SK-N-SH (cell line): Measurements from ENCODE around the gene GREM2. TPM values are rescaled to one million over a fixed set of nuclear protein-coding genes. Genes with fewer than 3 reads are reported as not detected.
A peak's percentile ranks its signal among the peaks of the same experiment; 100 is the strongest.

ENCODE experiments used
- CTCF ChIA-PET: fragments of 300-600, 350-600 bp; formaldehyde crosslinking; extraction: SDS; loops from one replicate; lab custom pipeline; 2021; lab: Yijun Ruan, JAX
- POLR2A ChIA-PET: fragments of 350-600 bp; sonication (Branson Sonifier 250); formaldehyde crosslinking; extraction: SDS; loops from one replicate; lab custom pipeline; 2020; ENCODE audit warnings: antibody characterized with exemption, inconsistent platforms; lab: Yijun Ruan, JAX
- DNase-seq: peaks from one replicate; pipeline ENCODE4 v3.0.0; 2012
- H2AFZ ChIP-seq: fragments of 200-600 bp; sonication (generic); 2 replicates; pipeline ENCODE4 v1.8.1; 2016; ENCODE audit warnings: antibody characterized with exemption, mild to moderate bottlenecking, low read depth
- H3F3A ChIP-seq: fragments of 200-600 bp; sonication (generic); replicated peaks from 2 replicates; pipeline ENCODE3; 2016; ENCODE audit warnings: antibody characterized with exemption, mild to moderate bottlenecking; ENCODE audit not compliant: insufficient read depth
- H3K27ac ChIP-seq, 2 experiments: fragments of 200-500 bp in 1 of 2; fragments of 200-600 bp in 1 of 2; sonication (Bioruptor generic) in 1 of 2; sonication (generic), shearing (Covaris generic) in 1 of 2; 2 replicates each; pipeline versions ENCODE4 v1.5.1 to v1.6.1; 2014 to 2016; ENCODE audit warnings: low read depth in 2 of 2, inconsistent platforms in 1 of 2, low read length in 1 of 2, mild to moderate bottlenecking in 1 of 2, mixed read lengths in 1 of 2
- H3K27me3 ChIP-seq: fragments of 200-600 bp; sonication (generic), shearing (Covaris generic); 2 replicates; pipeline ENCODE4 v1.6.1; 2016; ENCODE audit warnings: mixed run types; ENCODE audit not compliant: insufficient read depth
- H3K36me3 ChIP-seq, 2 experiments: fragments of 200-500 bp in 1 of 2; fragments of 200-600 bp in 1 of 2; sonication (Bioruptor generic) in 1 of 2; sonication (generic) in 1 of 2; replicated peaks in 1 of 2; 2 replicates each; pipeline versions ENCODE3 to v1.5.1; 2014 to 2016; ENCODE audit warnings: low read length in 1 of 2, mild to moderate bottlenecking in 1 of 2; ENCODE audit not compliant: insufficient read depth in 2 of 2, control insufficient read depth in 1 of 2
- H3K4me1 ChIP-seq, 2 experiments: fragments of 200-500 bp in 1 of 2; fragments of 200-600 bp in 1 of 2; sonication (Bioruptor generic) in 1 of 2; sonication (generic), shearing (Covaris generic) in 1 of 2; 2 replicates each; pipeline versions ENCODE4 v1.5.1 to v1.6.1; 2014 to 2016; ENCODE audit warnings: low read depth in 1 of 2, low read length in 1 of 2, mixed run types in 1 of 2; ENCODE audit not compliant: insufficient read depth in 2 of 2, control insufficient read depth in 1 of 2
- H3K4me2 ChIP-seq: fragments of 200-600 bp; sonication (generic), shearing (Covaris generic); 2 replicates; pipeline ENCODE4 v1.6.1; 2017; ENCODE audit warnings: mixed run types
- H3K4me3 ChIP-seq, 2 experiments: fragments of 200-500 bp in 1 of 2; fragments of 200-600 bp in 1 of 2; sonication (Bioruptor generic) in 1 of 2; sonication (generic), shearing (Covaris generic) in 1 of 2; 2 replicates each; pipeline versions ENCODE4 v1.5.1 to v1.8.1; 2014 to 2016; ENCODE audit warnings: low read depth in 2 of 2, inconsistent platforms in 1 of 2, low read length in 1 of 2, mild to moderate bottlenecking in 1 of 2, mixed read lengths in 1 of 2, moderate library complexity in 1 of 2
- H3K79me2 ChIP-seq: fragments of 200-600 bp; sonication (generic); 2 replicates; pipeline ENCODE4 v1.8.1; 2017; ENCODE audit warnings: mild to moderate bottlenecking; ENCODE audit not compliant: insufficient read depth
- H3K9ac ChIP-seq: fragments of 200-600 bp; sonication (generic); 2 replicates; pipeline ENCODE4 v1.6.1; 2017; ENCODE audit warnings: mixed run types
- H3K9me2 ChIP-seq: fragments of 200-600 bp; sonication (generic); 2 replicates; pipeline ENCODE4 v1.6.1; 2017; ENCODE audit warnings: mixed run types
- H3K9me3 ChIP-seq: fragments of 200-600 bp; sonication (generic); 2 replicates; pipeline ENCODE4 v1.6.1; 2017; ENCODE audit warnings: mixed run types, mild to moderate bottlenecking, moderate library complexity
- H4K20me1 ChIP-seq: fragments of 200-600 bp; sonication (generic); 2 replicates; pipeline ENCODE4 v1.6.1; 2017; ENCODE audit warnings: mild to moderate bottlenecking, mixed run types; ENCODE audit not compliant: insufficient read depth
- ELF1 ChIP-seq: IDR thresholded peaks from 2 replicates; pipeline ENCODE4 v1.4.0; 2012
- EP300 ChIP-seq, 2 experiments: IDR thresholded peaks; 2 replicates each; pipeline versions ENCODE4 v1.4.0 to v1.6.1; 2012; ENCODE audit warnings: borderline replicate concordance in 1 of 2, low read depth in 1 of 2, low read length in 1 of 2
- EZH2phosphoT487 ChIP-seq: fragments of 200-600 bp; sonication (generic); IDR thresholded peaks from 2 replicates; pipeline ENCODE4 v1.6.1; 2017; ENCODE audit warnings: low read depth, mixed run types, mild to moderate bottlenecking, antibody characterized with exemption, moderate library complexity, borderline replicate concordance
- FOSL2 ChIP-seq: IDR thresholded peaks from 2 replicates; pipeline ENCODE4 v1.4.0; 2012; ENCODE audit warnings: low read depth, mild to moderate bottlenecking, moderate library complexity, borderline replicate concordance
- FOXJ3 ChIP-seq: sonication (generic); formaldehyde crosslinking; IDR thresholded peaks from 2 replicates; pipeline ENCODE4 v1.5.1; 2020; ENCODE audit warnings: mild to moderate bottlenecking, missing genetic modification reagents
- JUND ChIP-seq: IDR thresholded peaks from 2 replicates; pipeline ENCODE4 v1.4.0; 2012
- MXI1 ChIP-seq: IDR thresholded peaks from 2 replicates; pipeline ENCODE4 v1.6.1; 2012; ENCODE audit warnings: mild to moderate bottlenecking, low read depth, low read length, improper control_type of control experiment
- NFIC ChIP-seq: IDR thresholded peaks from 2 replicates; pipeline ENCODE4 v1.4.0; 2012; ENCODE audit warnings: borderline replicate concordance
- NRF1 ChIP-seq: IDR thresholded peaks from 2 replicates; pipeline ENCODE4 v1.6.1; 2012; ENCODE audit warnings: low read depth, mild to moderate bottlenecking, low read length
- POLR2AphosphoS5 ChIP-seq: IDR thresholded peaks from 2 replicates; pipeline ENCODE4 v1.6.1; 2012; ENCODE audit warnings: low read depth, low read length
- RAD21 ChIP-seq: IDR thresholded peaks from 2 replicates; pipeline ENCODE4 v1.6.1; 2012; ENCODE audit warnings: mild to moderate bottlenecking, low read length
- TCF12 ChIP-seq: IDR thresholded peaks from 2 replicates; pipeline ENCODE4 v1.4.0; 2012
- YY1 ChIP-seq: IDR thresholded peaks from 2 replicates; pipeline ENCODE4 v1.4.0; 2012; ENCODE audit warnings: low read depth, mild to moderate bottlenecking
- WGBS: methylation state at CpG from one replicate; pipeline ENCODE4 v1.1.6; 2017; ENCODE audit warnings: low lambda C conversion rate; 5-methylcytosine and 5-hydroxymethylcytosine counted together
- polyA plus RNA-seq, 3 experiments: library from polyadenylated mRNA; depleted of rRNA; stranded (reverse); fragments of >200 nt; gene quantifications; 2 replicates each; pipeline ENCODE4 v1.2.3, GENCODE V29; 2012
- TF ChIP-seq, protein P1 (sequence below): IDR thresholded peaks from 2 replicates; pipeline ENCODE4; 2012
- TF ChIP-seq, protein P2 (sequence below): IDR thresholded peaks from 2 replicates; pipeline ENCODE4 v1.4.0; 2012; ENCODE audit warnings: low read depth, borderline replicate concordance
- TF ChIP-seq, protein P3 (sequence below): fragments of 150-350 bp; IDR thresholded peaks from 2 replicates; pipeline ENCODE4 v1.6.1; 2016; ENCODE audit warnings: mild to moderate bottlenecking, low read depth, low read length
- TF ChIP-seq, protein P4 (sequence below): IDR thresholded peaks from 2 replicates; pipeline ENCODE4 v1.4.0; 2012; ENCODE audit warnings: low read depth
- TF ChIP-seq, protein P5 (sequence below): IDR thresholded peaks from 2 replicates; pipeline ENCODE4 v1.6.1; 2012; ENCODE audit warnings: mild to moderate bottlenecking, low read depth, low read length, moderate library complexity

Gene GREM2
- polyA plus RNA-seq, 1 of the 3 experiments (the other 2 are of a cell fraction): 0.94 TPM

DNA sequence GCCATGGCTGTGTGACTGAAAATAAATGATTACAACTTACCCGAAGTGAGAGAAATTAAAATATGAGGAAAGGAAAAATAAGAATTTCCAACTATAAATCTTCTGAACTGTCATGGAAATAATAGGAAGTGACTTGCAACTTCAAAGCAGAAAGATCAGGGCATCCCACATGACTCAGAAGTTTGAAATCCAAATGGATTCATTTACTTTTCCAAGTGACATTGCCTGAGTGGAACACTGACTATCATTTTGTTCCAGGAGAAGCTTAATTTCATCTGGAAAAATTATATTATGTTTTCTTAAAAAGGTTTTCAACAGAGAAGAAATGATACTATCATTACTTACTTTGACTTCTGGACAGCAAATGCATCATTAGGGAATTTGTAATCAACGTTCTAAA lies 110.8 kb downstream of the GREM2 start:
- Histone ChIP-seq H3K36me3 (no peaks in the 10 kb centered on the region), H3K9me2 (no peaks in the 10 kb centered on the region), H3K9ac (no peak overlapping the region), H3K4me2 (no peak overlapping the region), H3F3A (peaks cover 9% of the 10 kb centered on the region), H3K9me3 (no peaks in the 10 kb centered on the region), H3K79me2 (no peaks in the 10 kb centered on the region), H2AFZ (no peak overlapping the region), H3K27ac (peak overlapping the region in 1 of 2 experiments; percentile 12; a peak in 2 of 4 replicates), H3K27me3 (no peaks in the 10 kb centered on the region), H3K4me3 (no peak overlapping the region), H4K20me1 (no peaks in the 10 kb centered on the region), H3K4me1 (peaks cover 8 to 21% of the 10 kb centered on the region in 2 experiments; a peak in 3 of 4 replicates)
- WGBS: 45% methylated on average over 2 of the region's 2 CpGs
- POLR2A ChIA-PET: no interaction called here
- TF ChIP-seq EP300 (IDR thresholded peaks at IDR 0.05; ENCODE audit: borderline replicate concordance in 1 of 2, low read depth in 1 of 2, low read length in 1 of 2) (peak in 1 of 2 experiments; percentile 45; a peak in 2 of 4 replicates), TCF12 (peak; percentile 67), FOSL2 (peak; percentile 52; the same call in 1 of the 2 replicates), JUND (peak; percentile 80), EZH2phosphoT487 (no peak)
- TF ChIP-seq, protein P1, sequence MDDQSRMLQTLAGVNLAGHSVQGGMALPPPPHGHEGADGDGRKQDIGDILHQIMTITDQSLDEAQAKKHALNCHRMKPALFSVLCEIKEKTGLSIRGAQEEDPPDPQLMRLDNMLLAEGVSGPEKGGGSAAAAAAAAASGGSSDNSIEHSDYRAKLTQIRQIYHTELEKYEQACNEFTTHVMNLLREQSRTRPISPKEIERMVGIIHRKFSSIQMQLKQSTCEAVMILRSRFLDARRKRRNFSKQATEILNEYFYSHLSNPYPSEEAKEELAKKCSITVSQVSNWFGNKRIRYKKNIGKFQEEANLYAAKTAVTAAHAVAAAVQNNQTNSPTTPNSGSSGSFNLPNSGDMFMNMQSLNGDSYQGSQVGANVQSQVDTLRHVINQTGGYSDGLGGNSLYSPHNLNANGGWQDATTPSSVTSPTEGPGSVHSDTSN: peak; percentile 94
- CTCF ChIA-PET: interaction anchor here (1.0 to 1.2 kb wide), 2 partner anchors 46 to 190 kb away, joined by 3 read pairs; no protein-coding TSS in a partner anchor
- DNase-seq: no peak

DNA sequence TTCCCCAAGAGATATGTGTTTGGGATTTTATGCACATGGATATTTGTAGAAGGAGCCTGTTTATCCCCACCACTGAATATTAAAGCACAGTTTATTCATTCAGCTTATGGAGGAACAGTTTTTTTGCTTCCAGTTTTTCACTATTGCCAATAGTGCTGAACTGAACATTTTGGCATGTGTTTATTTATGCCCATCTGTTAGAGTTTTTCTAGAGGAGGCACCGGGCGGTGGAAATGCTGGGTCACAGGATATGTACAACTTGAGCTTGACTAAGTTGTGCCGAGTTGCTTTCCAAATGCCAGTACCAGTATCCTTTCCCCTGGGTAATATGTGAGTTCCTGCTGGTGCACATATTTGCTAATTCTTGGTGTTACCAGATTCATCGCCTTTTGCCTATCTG lies 111.3 kb downstream of the GREM2 start:
- Histone ChIP-seq H3K27ac (peak overlapping the region in 1 of 2 experiments; percentile 12; a peak in 2 of 4 replicates), H3K9ac (no peak overlapping the region), H3K36me3 (no peaks in the 10 kb centered on the region), H3K27me3 (no peaks in the 10 kb centered on the region), H3K79me2 (no peaks in the 10 kb centered on the region), H2AFZ (no peak overlapping the region), H3K4me3 (no peak overlapping the region), H3K4me2 (no peak overlapping the region), H3K4me1 (peaks cover 8 to 21% of the 10 kb centered on the region in 2 experiments; a peak in 3 of 4 replicates), H3K9me3 (no peaks in the 10 kb centered on the region), H3K9me2 (no peaks in the 10 kb centered on the region), H4K20me1 (no peaks in the 10 kb centered on the region), H3F3A (peaks cover 9% of the 10 kb centered on the region)
- CTCF ChIA-PET: interaction anchor here (1.2 kb wide), 1 partner anchor 191 kb away, joined by 3 read pairs; no protein-coding TSS in a partner anchor
- POLR2A ChIA-PET: no interaction called here
- DNase-seq: no peak
- WGBS: 81% methylated on average over 4 of the region's 4 CpGs
- TF ChIP-seq, protein P2, sequence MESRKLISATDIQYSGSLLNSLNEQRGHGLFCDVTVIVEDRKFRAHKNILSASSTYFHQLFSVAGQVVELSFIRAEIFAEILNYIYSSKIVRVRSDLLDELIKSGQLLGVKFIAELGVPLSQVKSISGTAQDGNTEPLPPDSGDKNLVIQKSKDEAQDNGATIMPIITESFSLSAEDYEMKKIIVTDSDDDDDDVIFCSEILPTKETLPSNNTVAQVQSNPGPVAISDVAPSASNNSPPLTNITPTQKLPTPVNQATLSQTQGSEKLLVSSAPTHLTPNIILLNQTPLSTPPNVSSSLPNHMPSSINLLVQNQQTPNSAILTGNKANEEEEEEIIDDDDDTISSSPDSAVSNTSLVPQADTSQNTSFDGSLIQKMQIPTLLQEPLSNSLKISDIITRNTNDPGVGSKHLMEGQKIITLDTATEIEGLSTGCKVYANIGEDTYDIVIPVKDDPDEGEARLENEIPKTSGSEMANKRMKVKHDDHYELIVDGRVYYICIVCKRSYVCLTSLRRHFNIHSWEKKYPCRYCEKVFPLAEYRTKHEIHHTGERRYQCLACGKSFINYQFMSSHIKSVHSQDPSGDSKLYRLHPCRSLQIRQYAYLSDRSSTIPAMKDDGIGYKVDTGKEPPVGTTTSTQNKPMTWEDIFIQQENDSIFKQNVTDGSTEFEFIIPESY: no peak
- TF ChIP-seq RAD21 (no peak), FOXJ3 (CRISPR knock-in tag) (no peak), NFIC (no peak), EP300 (IDR thresholded peaks at IDR 0.05; ENCODE audit: borderline replicate concordance in 1 of 2, low read depth in 1 of 2, low read length in 1 of 2) (no peak), FOSL2 (no peak), YY1 (no peak), NRF1 (no peak), POLR2AphosphoS5 (no peak), MXI1 (no peak), ELF1 (no peak)
- TF ChIP-seq, protein P3, sequence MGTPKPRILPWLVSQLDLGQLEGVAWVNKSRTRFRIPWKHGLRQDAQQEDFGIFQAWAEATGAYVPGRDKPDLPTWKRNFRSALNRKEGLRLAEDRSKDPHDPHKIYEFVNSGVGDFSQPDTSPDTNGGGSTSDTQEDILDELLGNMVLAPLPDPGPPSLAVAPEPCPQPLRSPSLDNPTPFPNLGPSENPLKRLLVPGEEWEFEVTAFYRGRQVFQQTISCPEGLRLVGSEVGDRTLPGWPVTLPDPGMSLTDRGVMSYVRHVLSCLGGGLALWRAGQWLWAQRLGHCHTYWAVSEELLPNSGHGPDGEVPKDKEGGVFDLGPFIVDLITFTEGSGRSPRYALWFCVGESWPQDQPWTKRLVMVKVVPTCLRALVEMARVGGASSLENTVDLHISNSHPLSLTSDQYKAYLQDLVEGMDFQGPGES: no peak
- TF ChIP-seq, protein P4, sequence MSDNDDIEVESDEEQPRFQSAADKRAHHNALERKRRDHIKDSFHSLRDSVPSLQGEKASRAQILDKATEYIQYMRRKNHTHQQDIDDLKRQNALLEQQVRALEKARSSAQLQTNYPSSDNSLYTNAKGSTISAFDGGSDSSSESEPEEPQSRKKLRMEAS: no peak
- TF ChIP-seq, protein P5, sequence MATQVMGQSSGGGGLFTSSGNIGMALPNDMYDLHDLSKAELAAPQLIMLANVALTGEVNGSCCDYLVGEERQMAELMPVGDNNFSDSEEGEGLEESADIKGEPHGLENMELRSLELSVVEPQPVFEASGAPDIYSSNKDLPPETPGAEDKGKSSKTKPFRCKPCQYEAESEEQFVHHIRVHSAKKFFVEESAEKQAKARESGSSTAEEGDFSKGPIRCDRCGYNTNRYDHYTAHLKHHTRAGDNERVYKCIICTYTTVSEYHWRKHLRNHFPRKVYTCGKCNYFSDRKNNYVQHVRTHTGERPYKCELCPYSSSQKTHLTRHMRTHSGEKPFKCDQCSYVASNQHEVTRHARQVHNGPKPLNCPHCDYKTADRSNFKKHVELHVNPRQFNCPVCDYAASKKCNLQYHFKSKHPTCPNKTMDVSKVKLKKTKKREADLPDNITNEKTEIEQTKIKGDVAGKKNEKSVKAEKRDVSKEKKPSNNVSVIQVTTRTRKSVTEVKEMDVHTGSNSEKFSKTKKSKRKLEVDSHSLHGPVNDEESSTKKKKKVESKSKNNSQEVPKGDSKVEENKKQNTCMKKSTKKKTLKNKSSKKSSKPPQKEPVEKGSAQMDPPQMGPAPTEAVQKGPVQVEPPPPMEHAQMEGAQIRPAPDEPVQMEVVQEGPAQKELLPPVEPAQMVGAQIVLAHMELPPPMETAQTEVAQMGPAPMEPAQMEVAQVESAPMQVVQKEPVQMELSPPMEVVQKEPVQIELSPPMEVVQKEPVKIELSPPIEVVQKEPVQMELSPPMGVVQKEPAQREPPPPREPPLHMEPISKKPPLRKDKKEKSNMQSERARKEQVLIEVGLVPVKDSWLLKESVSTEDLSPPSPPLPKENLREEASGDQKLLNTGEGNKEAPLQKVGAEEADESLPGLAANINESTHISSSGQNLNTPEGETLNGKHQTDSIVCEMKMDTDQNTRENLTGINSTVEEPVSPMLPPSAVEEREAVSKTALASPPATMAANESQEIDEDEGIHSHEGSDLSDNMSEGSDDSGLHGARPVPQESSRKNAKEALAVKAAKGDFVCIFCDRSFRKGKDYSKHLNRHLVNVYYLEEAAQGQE: no peak
